Measurements from ENCODE around the gene ENO1.

The ENO1 gene

DNA sequence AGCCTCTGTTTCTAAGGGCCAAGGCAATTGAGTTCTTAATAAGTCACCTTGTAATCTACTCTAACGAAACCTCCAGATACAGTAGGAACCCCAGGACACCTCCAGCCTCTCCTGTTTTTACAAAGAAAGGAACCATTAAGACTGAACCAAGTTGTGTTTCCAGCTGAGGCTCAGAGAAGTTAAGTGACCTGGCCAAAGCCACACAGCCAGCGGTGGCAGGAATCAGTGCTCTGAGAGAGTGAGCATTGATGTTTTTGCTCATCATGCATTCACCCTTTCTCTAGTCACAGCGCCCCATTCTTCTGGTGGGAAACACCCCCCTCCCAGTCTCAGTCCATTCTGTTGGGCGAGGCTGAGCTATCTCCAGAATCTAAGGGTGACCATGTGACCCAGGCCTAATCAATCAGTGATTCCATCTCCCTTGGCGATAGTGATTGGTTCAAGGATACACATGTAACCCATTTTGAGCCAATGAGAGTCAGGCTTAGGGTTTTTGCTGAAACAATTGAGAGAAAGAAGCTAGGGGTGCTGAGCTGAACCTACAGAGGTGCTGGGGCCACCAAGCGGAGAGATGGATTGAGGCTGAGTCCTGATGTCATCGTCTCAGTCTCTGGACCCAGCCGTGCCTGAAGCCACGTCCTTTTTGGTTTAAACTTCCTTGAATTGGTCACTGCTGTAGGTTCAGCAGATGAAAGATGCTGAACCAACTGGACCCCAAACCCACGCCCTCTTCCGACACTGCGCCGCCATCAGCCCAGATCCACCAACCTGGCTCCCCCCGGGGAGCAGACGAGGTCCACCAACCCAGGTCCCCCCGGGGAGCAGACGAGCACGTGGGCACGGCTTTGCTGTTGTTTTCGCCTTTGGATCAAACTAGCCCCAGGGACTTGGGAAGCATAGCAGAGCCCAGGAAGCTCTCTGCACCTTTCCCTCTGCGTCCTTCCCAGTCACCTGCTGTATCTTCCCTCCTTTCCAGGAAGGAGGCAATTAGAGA lies 33.1 kb downstream of the ENO1 start:
- no peak for ATAC-seq (ENCODE audit: low read depth)
- Histone ChIP-seq H3K36me3 (ENCODE audit: low read depth) (no peaks in the 10 kb centered on the region), H3K27ac (ENCODE audit: poor library complexity, severe bottlenecking) (no peak overlapping the region), H3K27me3 (ENCODE audit: insufficient read depth, poor library complexity, severe bottlenecking) (no peaks in the 10 kb centered on the region), H3K4me3 (ENCODE audit: severe bottlenecking) (no peak overlapping the region), H3K4me1 (ENCODE audit: insufficient read depth, poor library complexity, severe bottlenecking) (no peaks in the 10 kb centered on the region), H3K9me3 (ENCODE audit: severe bottlenecking) (no peaks in the 10 kb centered on the region)
- TF ChIP-seq, protein P1, sequence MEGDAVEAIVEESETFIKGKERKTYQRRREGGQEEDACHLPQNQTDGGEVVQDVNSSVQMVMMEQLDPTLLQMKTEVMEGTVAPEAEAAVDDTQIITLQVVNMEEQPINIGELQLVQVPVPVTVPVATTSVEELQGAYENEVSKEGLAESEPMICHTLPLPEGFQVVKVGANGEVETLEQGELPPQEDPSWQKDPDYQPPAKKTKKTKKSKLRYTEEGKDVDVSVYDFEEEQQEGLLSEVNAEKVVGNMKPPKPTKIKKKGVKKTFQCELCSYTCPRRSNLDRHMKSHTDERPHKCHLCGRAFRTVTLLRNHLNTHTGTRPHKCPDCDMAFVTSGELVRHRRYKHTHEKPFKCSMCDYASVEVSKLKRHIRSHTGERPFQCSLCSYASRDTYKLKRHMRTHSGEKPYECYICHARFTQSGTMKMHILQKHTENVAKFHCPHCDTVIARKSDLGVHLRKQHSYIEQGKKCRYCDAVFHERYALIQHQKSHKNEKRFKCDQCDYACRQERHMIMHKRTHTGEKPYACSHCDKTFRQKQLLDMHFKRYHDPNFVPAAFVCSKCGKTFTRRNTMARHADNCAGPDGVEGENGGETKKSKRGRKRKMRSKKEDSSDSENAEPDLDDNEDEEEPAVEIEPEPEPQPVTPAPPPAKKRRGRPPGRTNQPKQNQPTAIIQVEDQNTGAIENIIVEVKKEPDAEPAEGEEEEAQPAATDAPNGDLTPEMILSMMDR (IDR thresholded peaks at IDR 0.05; ENCODE audit: poor library complexity, severe bottlenecking), result no peak
- DNase-seq (ENCODE audit: low spot score), result no peak

GRCh38 chr1:8844501-8845006 lies 33.9 kb downstream of the ENO1 start:
- no peak for DNase-seq (ENCODE audit: low spot score)
- H3K27ac ChIP-seq (ENCODE audit: poor library complexity, severe bottlenecking), result no peak overlapping the region
- no peaks in the 10 kb centered on the region for H3K36me3 ChIP-seq (ENCODE audit: low read depth)
- ATAC-seq (ENCODE audit: low read depth), result no peak
- no peaks in the 10 kb centered on the region for H3K4me1 ChIP-seq (ENCODE audit: insufficient read depth, poor library complexity, severe bottlenecking)
- no peaks in the 10 kb centered on the region for H3K9me3 ChIP-seq (ENCODE audit: severe bottlenecking)
- no peaks in the 10 kb centered on the region for H3K27me3 ChIP-seq (ENCODE audit: insufficient read depth, poor library complexity, severe bottlenecking)
- no peak overlapping the region for H3K4me3 ChIP-seq (ENCODE audit: severe bottlenecking)
- TF ChIP-seq, protein P1 (IDR thresholded peaks at IDR 0.05; ENCODE audit: poor library complexity, severe bottlenecking), result no peak

DNA sequence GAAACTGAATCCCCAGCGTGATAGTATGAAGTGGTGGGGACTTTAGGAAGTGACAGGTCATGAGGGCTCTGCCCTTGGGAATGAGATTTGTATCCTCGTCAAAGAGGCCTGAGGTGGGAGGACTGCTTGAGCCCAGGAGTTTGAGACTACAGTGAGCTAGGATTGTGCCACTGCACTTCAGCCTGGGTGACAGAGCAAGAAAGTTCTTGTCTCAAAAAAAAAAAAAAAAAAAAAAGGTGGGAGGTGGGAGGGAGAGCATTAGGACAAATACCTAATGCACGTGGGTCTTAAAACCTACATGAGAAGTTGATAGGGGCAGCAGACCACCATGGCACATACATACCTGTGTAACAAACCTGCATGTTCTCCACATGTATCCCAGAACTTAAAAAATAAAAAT lies 37.1 kb downstream of the ENO1 start:
- Histone ChIP-seq H3K27me3 (ENCODE audit: insufficient read depth, poor library complexity, severe bottlenecking) (no peaks in the 10 kb centered on the region), H3K4me1 (ENCODE audit: insufficient read depth, poor library complexity, severe bottlenecking) (no peaks in the 10 kb centered on the region), H3K36me3 (ENCODE audit: low read depth) (no peaks in the 10 kb centered on the region), H3K9me3 (ENCODE audit: severe bottlenecking) (no peaks in the 10 kb centered on the region), H3K27ac (ENCODE audit: poor library complexity, severe bottlenecking) (no peak overlapping the region), H3K4me3 (ENCODE audit: severe bottlenecking) (no peak overlapping the region)
- ATAC-seq (ENCODE audit: low read depth), result no peak
- TF ChIP-seq, protein P1 (IDR thresholded peaks at IDR 0.05; ENCODE audit: poor library complexity, severe bottlenecking), result no peak
- no peak for DNase-seq (ENCODE audit: low spot score)

DNA sequence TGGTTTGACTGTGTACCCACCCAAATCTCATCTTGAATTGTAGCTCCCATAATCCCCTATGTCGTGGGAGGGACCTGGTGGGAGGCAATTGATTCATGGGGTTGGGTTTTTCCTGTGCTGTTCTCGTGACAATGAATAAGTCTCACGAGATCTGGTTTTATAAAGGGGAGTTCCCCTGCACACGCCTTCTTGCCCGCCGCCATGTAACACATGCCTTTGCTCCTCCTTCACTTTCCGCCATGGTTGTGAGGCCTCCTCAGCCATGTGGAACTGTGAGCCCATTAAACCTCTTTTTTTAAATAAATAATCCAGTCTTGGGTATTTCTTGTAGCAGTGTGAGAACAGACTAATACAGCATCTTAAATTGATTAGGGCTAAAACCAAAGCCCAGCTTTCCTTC lies 38.5 kb downstream of the ENO1 start:
- TF ChIP-seq, protein P1 (IDR thresholded peaks at IDR 0.05; ENCODE audit: poor library complexity, severe bottlenecking), result no peak
- Histone ChIP-seq H3K36me3 (ENCODE audit: low read depth) (no peaks in the 10 kb centered on the region), H3K4me3 (ENCODE audit: severe bottlenecking) (no peak overlapping the region), H3K27me3 (ENCODE audit: insufficient read depth, poor library complexity, severe bottlenecking) (no peaks in the 10 kb centered on the region), H3K4me1 (ENCODE audit: insufficient read depth, poor library complexity, severe bottlenecking) (no peaks in the 10 kb centered on the region), H3K9me3 (ENCODE audit: severe bottlenecking) (no peaks in the 10 kb centered on the region), H3K27ac (ENCODE audit: poor library complexity, severe bottlenecking) (no peak overlapping the region)
- ATAC-seq (ENCODE audit: low read depth), result no peak
- no peak for DNase-seq (ENCODE audit: low spot score)

All from RWPE2 (cell line).